ENCODE results near the gene SPINT4. TPM values are rescaled to one million over a fixed set of nuclear protein-coding genes. Genes with fewer than 3 reads are reported as not detected.

SPINT4 gene
- total RNA-seq, 1 experiment from 2014 or later: not detected

GRCh38 chr20:45775411-45775810 lies 53.3 kb downstream of the SPINT4 start:
- Histone ChIP-seq H3K27me3 (ENCODE audit: control insufficient read depth, insufficient read depth, low read length) (no peaks in the 10 kb centered on the region), H3K9me3 (ENCODE audit: control insufficient read depth, insufficient read depth, low read depth, low read length) (no peaks in the 10 kb centered on the region), H3K4me1 (ENCODE audit: control insufficient read depth, insufficient read depth, low read length) (peaks cover 25% of the 10 kb centered on the region), H3K27ac (ENCODE audit: low read length) (no peak overlapping the region), H3K4me3 (ENCODE audit: low read depth in 2 of 2, low read length in 2 of 2) (no peak overlapping the region), H3K36me3 (ENCODE audit: control insufficient read depth, insufficient read depth, low read length) (no peaks in the 10 kb centered on the region)
- ChIA-PET POLR2A (no interaction called here), CTCF (no interaction called here)
- intact Hi-C loops (cut with micrococcal nuclease; ENCODE audit: unreplicated experiment) (loop anchor here (10.0 kb wide), 2 partner anchors 321 to 451 kb away; no protein-coding TSS in a partner anchor), in situ Hi-C loops (cut with HindIII; ENCODE audit: low pct_unique_long_range_greater_than_20kb, low sequenced_read_pairs) (no loop called here)
- DNase-seq (ENCODE audit: low read depth, low spot score) (no peak), ATAC-seq (no peak)
- TF ChIP-seq REST (IDR thresholded peaks at IDR 0.05; ENCODE audit: insufficient read depth in 1 of 2, low read depth in 2 of 2, low read length in 1 of 2): no peak
- no peak for TF ChIP-seq SIN3A (IDR thresholded peaks at IDR 0.05; ENCODE audit: borderline replicate concordance, insufficient read depth, low read depth, low read length)
- no peak for TF ChIP-seq TCF7L2 (IDR thresholded peaks at IDR 0.05; ENCODE audit: low read depth, low read length)
- no peak for TF ChIP-seq POLR2AphosphoS5 (IDR thresholded peaks at IDR 0.05; ENCODE audit: low read depth, low read length)
- TF ChIP-seq CTCF (IDR thresholded peaks at IDR 0.05): no peak
- BruUV-seq (replicated peaks): no TSS peak

Small RNA genes within 50 kb of the gene (microRNA-seq; reads per million reads assigned to microRNA genes)
- 2.5 reads per million for gene MIR3617 (ENCODE audit: unreplicated experiment)

Other genes starting within 250 kb of the SPINT4 start
- gene SPINT3, start 206.7 kb upstream of the SPINT4 start, total RNA-seq (2021; ENCODE audit: unreplicated experiment): not detected
- gene WFDC6, start 182.9 kb upstream of the SPINT4 start, total RNA-seq (2021; ENCODE audit: unreplicated experiment): not detected
- gene EPPIN, start 174.9 kb upstream of the SPINT4 start, total RNA-seq (2021; ENCODE audit: unreplicated experiment): not detected
- not detected for gene WFDC8, start 143.1 kb upstream of the SPINT4 start, total RNA-seq (2021; ENCODE audit: unreplicated experiment)
- gene WFDC10A, start 92.6 kb upstream of the SPINT4 start, total RNA-seq (2021; ENCODE audit: unreplicated experiment): not detected
- gene WFDC9, start 91.1 kb upstream of the SPINT4 start, total RNA-seq (2021; ENCODE audit: unreplicated experiment): not detected
- not detected for gene WFDC11, start 52.1 kb upstream of the SPINT4 start, total RNA-seq (2021; ENCODE audit: unreplicated experiment)
- not detected for gene WFDC13, start 20.3 kb upstream of the SPINT4 start, total RNA-seq (2021; ENCODE audit: unreplicated experiment)
- gene WFDC10B, start 17.3 kb upstream of the SPINT4 start, total RNA-seq (2021; ENCODE audit: unreplicated experiment): not detected
- gene WFDC3, start 69.5 kb downstream of the SPINT4 start, total RNA-seq (2021; ENCODE audit: unreplicated experiment): 1.1 TPM
- gene DNTTIP1, start 69.6 kb downstream of the SPINT4 start, total RNA-seq (2021; ENCODE audit: unreplicated experiment): 48.8 TPM
- gene UBE2C, start 90.3 kb downstream of the SPINT4 start, total RNA-seq (2021; ENCODE audit: unreplicated experiment): 173 TPM
- gene TNNC2, start 105.0 kb downstream of the SPINT4 start, total RNA-seq (2021; ENCODE audit: unreplicated experiment): 0.26 TPM
- 25.7 TPM for gene SNX21, start 111.5 kb downstream of the SPINT4 start, total RNA-seq (2021; ENCODE audit: unreplicated experiment)
- gene ACOT8, start 135.0 kb downstream of the SPINT4 start, total RNA-seq (2021; ENCODE audit: unreplicated experiment): 21.1 TPM
- gene ZSWIM3, start 135.3 kb downstream of the SPINT4 start, total RNA-seq (2021; ENCODE audit: unreplicated experiment): 3.6 TPM
- gene ZSWIM1, start 158.9 kb downstream of the SPINT4 start, total RNA-seq (2021; ENCODE audit: unreplicated experiment): 13.4 TPM
- gene SPATA25, start 165.3 kb downstream of the SPINT4 start, total RNA-seq (2021; ENCODE audit: unreplicated experiment): 1.8 TPM
- gene NEURL2, start 168.9 kb downstream of the SPINT4 start, total RNA-seq (2021; ENCODE audit: unreplicated experiment): 3.0 TPM
- 232 TPM for gene CTSA, start 169.0 kb downstream of the SPINT4 start, total RNA-seq (2021; ENCODE audit: unreplicated experiment)
- 17.7 TPM for gene PLTP, start 189.8 kb downstream of the SPINT4 start, total RNA-seq (2021; ENCODE audit: unreplicated experiment)
- gene PCIF1, start 212.3 kb downstream of the SPINT4 start, total RNA-seq (2021; ENCODE audit: unreplicated experiment): 24.6 TPM
- 31.1 TPM for gene ZNF335, start 249.9 kb downstream of the SPINT4 start, total RNA-seq (2021; ENCODE audit: unreplicated experiment)

Data from Panc1 (cell line).